GM19023 (cell line): ENCODE data around the gene SLCO3A1.

ENCODE experiments used
- ATAC-seq: cut with Tn5 transposase; IDR thresholded peaks from one replicate; pipeline ENCODE4 v1.9.1; 2021; ENCODE audit warnings: mild to moderate bottlenecking, moderate library complexity; ENCODE audit not compliant: unreplicated experiment

Gene SLCO3A1

DNA sequence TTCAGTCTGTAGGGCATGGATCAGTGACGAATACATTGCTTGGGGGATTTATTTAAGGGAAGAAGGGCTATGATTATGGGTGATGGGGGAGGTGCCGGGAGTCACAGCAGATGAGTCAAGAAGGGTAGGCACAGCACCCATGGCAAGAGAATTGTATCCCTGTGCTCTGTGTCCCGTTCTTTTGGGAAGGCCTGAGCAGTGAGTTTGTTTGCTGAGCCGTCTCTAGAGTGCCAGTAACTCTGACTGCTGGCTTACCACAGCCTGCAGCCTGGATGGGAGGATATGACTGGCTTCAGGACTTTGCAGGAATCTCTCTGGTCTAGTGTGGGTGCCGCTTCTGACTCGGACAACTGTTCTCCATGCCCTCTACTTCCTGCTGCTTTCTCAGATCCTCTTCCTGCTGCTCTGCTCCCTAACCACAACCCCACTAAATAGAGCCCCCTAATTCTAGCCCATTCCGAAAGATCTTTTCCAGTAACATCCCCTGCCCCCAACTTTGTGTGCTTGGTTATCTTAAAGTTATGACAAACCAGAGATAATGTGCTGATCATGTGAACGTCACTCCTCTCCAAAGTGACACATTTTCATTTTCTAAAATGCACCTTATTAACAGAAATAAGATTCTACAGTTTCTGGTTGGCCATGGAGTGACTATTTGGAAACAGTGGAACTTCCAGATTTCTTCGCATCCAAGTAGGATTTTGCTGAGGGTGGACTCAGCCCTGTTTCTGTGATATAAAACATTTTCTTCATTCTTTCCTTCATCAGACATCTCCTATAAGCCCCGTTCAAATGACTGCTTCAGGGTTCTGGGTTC, 239.0 kb downstream of the SLCO3A1 start:
- ATAC-seq = no peak

GRCh38 chr15:92095693-92096092, 242.2 kb downstream of the SLCO3A1 start:
- ATAC-seq = peak; percentile 69

GRCh38 chr15:92097474-92098178, 244.1 kb downstream of the SLCO3A1 start:
- ATAC-seq = peak; percentile 58

GRCh38 chr15:92098869-92099268, 245.4 kb downstream of the SLCO3A1 start:
- no peak for ATAC-seq

GRCh38 chr15:92100301-92100700, 246.8 kb downstream of the SLCO3A1 start:
- ATAC-seq = no peak

GRCh38 chr15:92100751-92101150, 247.2 kb downstream of the SLCO3A1 start:
- no peak for ATAC-seq

DNA sequence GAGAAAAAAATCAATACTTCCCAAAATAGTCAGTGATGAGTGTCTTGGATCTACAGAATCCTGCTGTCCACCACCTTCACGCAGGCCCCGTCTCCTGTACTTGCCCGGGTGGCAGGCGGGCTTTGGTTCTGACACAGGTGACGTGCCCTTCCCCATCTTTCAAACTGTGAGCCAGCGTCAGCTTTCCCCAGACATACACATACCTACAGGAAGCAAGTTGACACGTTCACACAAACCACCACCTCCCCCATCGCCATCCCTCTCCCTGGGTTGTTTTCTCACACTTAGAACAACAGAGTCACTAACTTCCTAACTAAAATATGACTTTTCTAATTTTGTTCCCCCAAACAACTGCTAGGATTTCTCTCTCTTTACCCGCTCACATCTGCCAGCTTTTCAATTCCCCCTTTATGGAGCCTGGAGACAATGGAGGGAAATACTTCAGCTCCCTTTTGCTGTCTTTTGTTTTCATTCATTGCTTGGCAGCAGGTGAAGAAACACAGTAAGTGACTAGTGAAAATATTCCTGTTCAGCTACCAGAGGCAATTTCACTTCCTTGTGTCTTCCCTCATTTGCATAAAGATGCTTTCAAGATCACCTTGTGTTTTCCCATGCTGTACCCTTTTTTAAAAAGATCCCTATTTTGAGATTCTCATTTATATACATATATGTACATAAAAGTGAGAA, 248.3 kb downstream of the SLCO3A1 start:
- ATAC-seq = no peak

DNA sequence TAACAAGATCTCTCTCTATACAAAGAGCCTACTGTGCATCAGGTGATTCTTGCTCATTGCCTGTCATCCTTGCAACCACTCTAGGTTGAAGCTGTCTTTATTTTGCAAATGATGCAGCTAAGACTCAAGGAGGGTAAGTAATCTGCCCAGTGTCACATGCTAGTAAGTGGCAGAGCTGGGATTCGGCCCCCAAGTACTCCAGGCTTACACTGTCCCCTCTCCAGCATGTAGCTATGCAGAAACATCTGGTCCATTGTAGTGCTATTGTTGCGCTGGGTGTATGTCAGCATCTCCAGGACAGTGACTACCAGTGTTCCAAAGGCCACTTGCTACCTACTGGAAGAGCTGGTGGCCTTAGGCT, 248.9 kb downstream of the SLCO3A1 start:
- no peak for ATAC-seq

GRCh38 chr15:92104072-92104471, 250.6 kb downstream of the SLCO3A1 start:
- ATAC-seq = no peak

DNA sequence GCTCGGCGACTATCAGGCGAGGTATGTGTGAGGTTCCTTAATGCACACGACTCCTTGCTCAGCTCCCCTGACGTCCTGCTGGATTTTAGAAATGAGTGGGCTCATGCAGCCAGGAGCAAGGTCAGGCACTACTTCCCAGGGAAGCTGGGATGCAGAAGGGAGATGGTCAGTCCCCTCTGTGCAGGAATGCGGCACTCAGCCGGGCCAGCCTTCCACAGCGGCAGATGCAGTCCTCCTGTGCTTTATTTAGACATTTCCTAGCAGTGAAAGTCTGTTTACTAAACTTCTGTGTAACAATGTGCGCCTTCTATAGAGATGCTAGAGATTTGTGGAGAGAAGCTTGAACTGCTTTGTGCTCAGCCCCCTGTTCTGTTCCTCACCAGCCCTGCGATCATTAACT, 252.1 kb downstream of the SLCO3A1 start:
- no peak for ATAC-seq

DNA sequence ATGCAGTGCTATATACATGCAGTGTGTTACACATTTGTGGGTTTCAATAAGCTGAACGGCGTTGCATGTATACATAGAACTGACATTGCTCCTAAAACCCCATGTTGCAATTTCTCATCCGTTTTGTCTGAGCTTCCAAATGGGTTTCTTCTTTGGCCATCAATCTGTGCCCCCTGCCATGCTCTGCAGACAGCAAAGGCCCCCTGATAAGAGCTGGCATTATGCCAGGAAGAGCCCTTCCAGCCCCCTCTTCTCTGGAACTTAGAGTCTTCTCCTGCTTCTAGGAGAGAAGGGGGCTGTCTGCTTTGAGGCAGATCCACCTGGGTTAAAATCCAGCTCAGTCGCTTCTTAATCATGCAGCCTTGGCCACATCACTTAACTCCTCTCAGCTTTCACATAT, 254.0 kb downstream of the SLCO3A1 start:
- ATAC-seq = no peak

DNA sequence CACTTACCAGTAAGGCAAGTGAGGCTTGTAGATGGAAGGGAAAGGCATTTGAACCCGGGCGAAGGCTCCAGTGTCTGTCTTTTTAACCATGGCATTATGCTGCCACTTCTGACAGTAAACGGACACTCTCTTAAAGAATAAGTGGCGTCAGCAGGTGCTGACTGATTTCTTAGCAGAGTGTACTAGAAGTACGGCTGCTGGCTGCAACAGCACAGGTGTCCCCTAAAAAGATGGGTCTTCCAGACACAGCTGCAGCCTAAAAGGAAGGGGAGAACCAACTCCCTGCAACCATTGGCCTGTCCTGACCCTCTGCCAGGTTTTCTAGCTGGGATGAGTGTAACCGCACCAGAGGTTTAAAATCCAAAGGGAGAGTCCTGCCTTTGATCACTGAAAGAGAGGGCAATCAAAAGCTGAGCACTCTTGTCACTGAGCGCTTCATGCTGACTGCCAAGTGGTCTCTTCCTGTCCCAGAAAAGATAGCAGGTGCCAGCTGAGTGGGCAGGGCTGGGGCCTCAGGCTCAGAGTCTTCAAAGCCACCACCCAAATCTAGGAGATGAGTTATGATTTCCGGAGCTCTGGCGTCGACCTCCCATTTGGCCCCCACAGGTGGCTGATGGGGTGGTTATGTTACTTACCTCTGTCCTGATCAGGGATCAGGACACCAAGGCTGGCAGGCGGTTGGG, 255.8 kb downstream of the SLCO3A1 start:
- ATAC-seq = no peak

- no peak for ATAC-seq
Observed at GRCh38 chr15:92111291-92111690, 257.8 kb downstream of the SLCO3A1 start.

GRCh38 chr15:92111751-92112150, 258.2 kb downstream of the SLCO3A1 start:
- ATAC-seq = no peak

DNA sequence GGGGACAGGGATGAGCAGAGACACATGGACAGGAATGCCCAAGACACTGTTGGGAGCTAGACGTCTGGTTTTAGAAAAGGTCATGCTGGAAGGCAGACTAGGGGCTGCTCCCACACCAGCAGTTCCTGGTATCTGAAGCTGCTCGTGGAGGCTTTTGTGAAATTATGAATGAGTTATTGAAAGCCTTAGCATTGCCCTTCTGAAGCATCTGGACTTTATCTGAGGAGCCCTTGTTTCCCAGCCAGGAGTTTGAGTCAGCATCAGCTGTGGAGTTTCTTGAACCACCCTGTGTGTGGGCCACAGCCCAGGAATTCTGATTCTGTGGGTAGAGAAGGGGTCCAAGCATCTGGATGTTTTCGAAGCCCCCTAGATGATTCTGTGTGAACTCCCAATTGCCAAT, 258.7 kb downstream of the SLCO3A1 start:
- ATAC-seq = no peak

- ATAC-seq = no peak
Observed at GRCh38 chr15:92112711-92113110, 259.2 kb downstream of the SLCO3A1 start.

DNA sequence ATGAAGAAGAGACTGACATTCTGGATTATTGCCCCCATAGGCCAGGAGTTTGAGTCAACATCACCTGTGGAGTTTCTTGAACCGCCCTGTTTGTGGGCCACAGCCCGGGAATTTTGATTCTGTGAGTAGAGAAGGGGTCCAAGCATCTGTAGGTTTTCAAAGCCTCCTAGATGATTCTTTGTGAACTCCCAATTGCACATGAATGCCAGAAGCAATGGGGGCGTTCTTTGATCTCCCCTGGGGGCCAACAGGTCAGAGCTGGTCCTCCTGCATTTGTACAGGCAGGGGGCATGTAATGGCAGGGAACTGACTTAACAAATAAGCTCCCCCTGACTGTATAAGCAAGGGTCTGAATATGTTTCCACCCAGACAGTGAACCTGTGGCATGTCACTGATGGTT, 260.3 kb downstream of the SLCO3A1 start:
- ATAC-seq = no peak

DNA sequence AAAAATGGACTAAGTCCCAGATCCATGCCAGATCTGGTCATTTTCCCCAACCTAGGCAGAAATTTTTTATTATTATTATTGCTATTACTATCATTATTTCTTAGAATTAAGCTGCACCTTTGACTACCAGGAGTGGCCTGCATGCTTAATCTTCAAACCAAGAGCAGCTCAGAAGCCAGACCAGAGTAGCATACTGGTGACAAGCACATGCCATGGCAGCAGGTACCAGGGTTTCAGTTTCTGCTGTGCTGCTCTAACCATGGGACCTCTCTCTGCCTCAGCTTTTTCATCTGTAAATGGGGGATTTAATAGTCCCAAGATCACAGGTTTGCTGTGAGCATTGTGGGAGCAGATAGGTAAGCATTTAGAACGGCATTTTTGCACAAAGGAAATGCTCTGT, 262.3 kb downstream of the SLCO3A1 start:
- no peak for ATAC-seq

DNA sequence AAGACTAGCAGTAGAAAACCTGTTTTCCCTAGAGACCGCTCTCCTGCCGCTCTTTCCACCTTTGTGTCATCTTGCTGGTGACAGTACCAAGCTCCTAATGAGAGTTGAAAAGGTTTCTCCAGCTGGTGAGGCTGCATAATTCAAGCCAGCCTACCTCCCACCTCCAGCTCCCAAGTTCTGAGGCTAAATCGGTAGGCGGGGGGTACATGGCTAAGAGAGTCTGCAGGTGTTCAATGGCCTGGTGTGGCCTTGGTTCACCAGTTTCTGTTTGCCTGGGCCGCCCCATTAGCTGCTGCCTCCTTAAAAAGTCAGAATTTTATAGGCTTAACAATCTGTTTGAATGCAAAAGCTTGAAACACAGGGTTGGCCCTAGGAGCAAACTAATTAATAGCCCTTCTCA, 262.8 kb downstream of the SLCO3A1 start:
- ATAC-seq = no peak

DNA sequence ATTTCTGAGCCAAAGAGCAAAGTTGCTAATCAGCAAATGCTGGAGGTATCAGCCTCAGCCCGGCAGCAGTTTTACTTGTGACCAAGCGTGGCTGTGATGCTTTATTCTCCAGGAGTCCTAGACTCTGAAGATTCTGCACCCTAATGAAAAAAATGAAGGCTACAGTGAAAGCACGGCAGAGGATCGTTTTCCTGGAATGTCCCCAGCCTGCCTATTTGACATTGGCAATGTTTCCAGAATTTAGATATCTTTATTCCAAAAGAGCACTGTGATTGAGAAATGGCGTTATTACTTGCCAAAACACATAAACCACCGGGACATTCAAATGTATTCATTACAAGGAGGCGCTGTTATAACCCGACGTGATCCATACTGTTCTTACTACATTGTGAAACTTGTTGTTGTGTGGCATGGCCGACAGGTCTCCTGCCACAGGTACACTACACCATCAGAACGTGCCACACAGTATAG, 263.8 kb downstream of the SLCO3A1 start:
- ATAC-seq = no peak
